Measurements from ENCODE around the gene PRPF6. TPM values are rescaled to one million over a fixed set of nuclear protein-coding genes. Genes with fewer than 3 reads are reported as not detected.
A peak's percentile ranks its signal among the peaks of the same experiment; 100 is the strongest.

Gene PRPF6
- total and polyA plus RNA-seq, 2 donors (not counting 3 experiments of a cell fraction or from before 2014, with no cell fraction given) = 35.3 to 67.4 TPM

GRCh38 chr20:63977739-63978276 is 3.1 kb upstream of the PRPF6 start:
- Histone ChIP-seq H2AFZ (ENCODE audit: low read depth, low read length) (no peak overlapping the region), H3K9ac (replicated peaks; ENCODE audit: extremely low read depth, insufficient read depth, low read length) (no peak overlapping the region), H3K4me3 (replicated peaks in 1 of 3; ENCODE audit: insufficient read depth in 1 of 3, low read depth in 1 of 3, low read length in 3 of 3) (no peak overlapping the region), H3K9me1 (replicated peaks; ENCODE audit: control insufficient read depth, extremely low read depth, insufficient read depth, low read length) (no peaks in the 10 kb centered on the region), H4K20me1 (replicated peaks; ENCODE audit: control insufficient read depth, extremely low read depth, insufficient read depth, low read length) (no peaks in the 10 kb centered on the region), H3K4me1 (ENCODE audit: control insufficient read depth, extremely low read depth, insufficient read depth, low read length) (peaks cover 24% of the 10 kb centered on the region), H3K9me3 (replicated peaks; ENCODE audit: control insufficient read depth, insufficient read depth, low read length) (no peaks in the 10 kb centered on the region), H3K36me3 (ENCODE audit: control insufficient read depth in 2 of 2, extremely low read depth in 1 of 2, insufficient read depth in 2 of 2, low read length in 2 of 2) (no peaks in the 10 kb centered on the region), H3K79me2 (ENCODE audit: control insufficient read depth, insufficient read depth, low read length) (peaks cover 13% of the 10 kb centered on the region), H3K4me2 (ENCODE audit: insufficient read depth, low read length) (no peak overlapping the region), H3K27me3 (ENCODE audit: control insufficient read depth in 2 of 2, insufficient read depth in 2 of 2, low read length in 2 of 2) (no peaks in the 10 kb centered on the region), H3K27ac (ENCODE audit: insufficient read depth, low read depth, low read length) (no peak overlapping the region)
- dilution Hi-C loops (cut with MboI; ENCODE audit: extremely low pct_ligation_motif_present, low sequenced_read_pairs) = no loop called here
- CTCF ChIA-PET = interaction anchor here (1.6 kb wide), 1 partner anchor 440 kb away, joined by 9 read pairs; the partner anchor contains the start of gene PTK6
- BruUV-seq (replicated peaks) = no TSS peak
- DNase-seq (ENCODE audit: low read depth, low spot score) = no peak
- TF ChIP-seq GATA2 (IDR thresholded peaks at IDR 0.05; ENCODE audit: insufficient read depth, insufficient read length, low read depth, low read length) (no peak), POLR2A (IDR thresholded peaks at IDR 0.05; ENCODE audit: low read depth, low read length) (no peak), EZH2 (IDR thresholded peaks at IDR 0.05; ENCODE audit: borderline replicate concordance, low read depth, low read length, severe bottlenecking) (no peak), CTCF (IDR thresholded peaks at IDR 0.05; ENCODE audit: extremely low read depth in 1 of 2, insufficient read depth in 1 of 2, low read depth in 1 of 2, low read length in 2 of 2) (no peak), MYC (IDR thresholded peaks at IDR 0.05; ENCODE audit: low read depth, low read length) (no peak), FOS (IDR thresholded peaks at IDR 0.05; ENCODE audit: borderline replicate concordance, insufficient read depth, low read length) (no peak), MAX (IDR thresholded peaks at IDR 0.05; ENCODE audit: insufficient read depth, insufficient read length) (no peak), JUN (IDR thresholded peaks at IDR 0.05; ENCODE audit: borderline replicate concordance, insufficient read depth, insufficient read length, low read depth) (no peak), POLR2AphosphoS5 (IDR thresholded peaks at IDR 0.05; ENCODE audit: insufficient read depth, low read depth, low read length) (no peak)
- intact Hi-C loops (cut with micrococcal nuclease) = no loop called here
- POLR2A ChIA-PET = no interaction called here
- FAIRE-seq = peak; percentile 55
